Measurements from ENCODE around the gene ECE2. TPM values are rescaled to one million over a fixed set of nuclear protein-coding genes. Genes with fewer than 3 reads are reported as not detected.

Gene ECE2
- total and polyA plus RNA-seq, 10 donors: not detected

DNA sequence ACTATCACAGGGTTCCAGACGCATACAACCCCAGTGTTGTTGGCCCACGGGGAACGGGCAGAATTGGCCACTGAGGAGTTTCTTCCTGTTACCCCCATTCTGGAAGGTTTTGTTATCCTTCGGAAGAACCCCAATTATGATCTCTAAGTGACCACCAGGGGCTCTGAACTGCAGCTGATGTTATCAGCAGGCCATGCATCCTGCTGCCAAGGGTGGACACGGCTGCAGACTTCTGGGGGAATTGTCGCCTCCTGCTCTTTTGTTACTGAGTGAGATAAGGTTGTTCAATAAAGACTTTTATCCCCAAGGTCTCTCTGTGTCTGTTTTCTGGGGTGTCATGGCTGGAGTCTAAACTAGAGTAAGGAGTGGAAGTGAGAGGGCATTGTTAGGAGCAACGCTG, 32.9 kb downstream of the ECE2 start:
- intact Hi-C loops (cut with DNase I; ENCODE audit: low total_unique reads): no loop called here

DNA sequence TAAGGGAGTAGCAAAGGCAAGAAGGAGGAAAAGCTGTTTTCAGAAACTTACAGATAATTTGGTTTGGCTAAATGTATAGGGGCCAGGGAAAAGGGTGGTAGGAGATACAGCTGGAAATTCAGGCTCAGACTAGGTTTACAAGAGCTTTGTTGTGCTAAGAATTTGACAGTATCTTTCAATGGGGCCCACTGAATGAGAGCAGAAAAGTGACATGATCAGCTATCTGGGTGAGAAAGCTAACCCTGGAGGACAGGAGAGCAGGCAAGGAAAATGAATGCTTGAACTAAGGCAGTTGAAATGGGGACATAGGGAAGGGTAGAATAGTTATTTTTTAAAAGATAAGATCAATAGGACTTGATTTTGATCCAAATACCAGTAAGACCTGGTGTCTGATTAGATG, 35.8 kb downstream of the ECE2 start:
- no peaks in the 10 kb centered on the region for H3K27me3 ChIP-seq (replicated peaks in 1 of 7)
- no peak overlapping the region for H3K27ac ChIP-seq
- H3K36me3 ChIP-seq: peaks cover 6 to 47% (median 28%) of the 10 kb centered on the region in 6 donors
- no peaks in the 10 kb centered on the region for H3K9me3 ChIP-seq
- peaks cover 8 to 25% (median 22%) of the 10 kb centered on the region in 6 donors for H3K4me1 ChIP-seq
- no peak overlapping the region for H3K4me3 ChIP-seq
- TF ChIP-seq POLR2AphosphoS5 (IDR thresholded peaks at IDR 0.05): no peak
- TF ChIP-seq, protein P1, sequence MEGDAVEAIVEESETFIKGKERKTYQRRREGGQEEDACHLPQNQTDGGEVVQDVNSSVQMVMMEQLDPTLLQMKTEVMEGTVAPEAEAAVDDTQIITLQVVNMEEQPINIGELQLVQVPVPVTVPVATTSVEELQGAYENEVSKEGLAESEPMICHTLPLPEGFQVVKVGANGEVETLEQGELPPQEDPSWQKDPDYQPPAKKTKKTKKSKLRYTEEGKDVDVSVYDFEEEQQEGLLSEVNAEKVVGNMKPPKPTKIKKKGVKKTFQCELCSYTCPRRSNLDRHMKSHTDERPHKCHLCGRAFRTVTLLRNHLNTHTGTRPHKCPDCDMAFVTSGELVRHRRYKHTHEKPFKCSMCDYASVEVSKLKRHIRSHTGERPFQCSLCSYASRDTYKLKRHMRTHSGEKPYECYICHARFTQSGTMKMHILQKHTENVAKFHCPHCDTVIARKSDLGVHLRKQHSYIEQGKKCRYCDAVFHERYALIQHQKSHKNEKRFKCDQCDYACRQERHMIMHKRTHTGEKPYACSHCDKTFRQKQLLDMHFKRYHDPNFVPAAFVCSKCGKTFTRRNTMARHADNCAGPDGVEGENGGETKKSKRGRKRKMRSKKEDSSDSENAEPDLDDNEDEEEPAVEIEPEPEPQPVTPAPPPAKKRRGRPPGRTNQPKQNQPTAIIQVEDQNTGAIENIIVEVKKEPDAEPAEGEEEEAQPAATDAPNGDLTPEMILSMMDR (IDR thresholded peaks at IDR 0.05 in 8 of 11, conservative IDR thresholded peaks at IDR 0.05 in 3 of 11): no peak
- TF ChIP-seq POLR2A (IDR thresholded peaks at IDR 0.05): no peak
- no peak for DNase-seq
- intact Hi-C loops (cut with DNase I; ENCODE audit: low total_unique reads): loop anchor here (10.0 kb wide), 1 partner anchor 127 kb away; the partner anchor contains the start of gene ABCF3

More for the DNA sequence above, 32.9 kb downstream of the ECE2 start:
- no peak for TF ChIP-seq POLR2A (IDR thresholded peaks at IDR 0.05)
- no peak for DNase-seq
- Histone ChIP-seq H3K36me3 (peaks cover 14 to 67% (median 57%) of the 10 kb centered on the region in 6 donors), H3K4me3 (no peak overlapping the region), H3K9me3 (no peaks in the 10 kb centered on the region), H3K27me3 (replicated peaks in 1 of 7) (no peaks in the 10 kb centered on the region), H3K27ac (no peak overlapping the region), H3K4me1 (peaks cover 0 to 3% (median 2%) of the 10 kb centered on the region in 6 donors)
- WGBS, 5 donors: 72 to 78% (median 74%) methylated on average over 7 of the region's 7 CpGs

DNA sequence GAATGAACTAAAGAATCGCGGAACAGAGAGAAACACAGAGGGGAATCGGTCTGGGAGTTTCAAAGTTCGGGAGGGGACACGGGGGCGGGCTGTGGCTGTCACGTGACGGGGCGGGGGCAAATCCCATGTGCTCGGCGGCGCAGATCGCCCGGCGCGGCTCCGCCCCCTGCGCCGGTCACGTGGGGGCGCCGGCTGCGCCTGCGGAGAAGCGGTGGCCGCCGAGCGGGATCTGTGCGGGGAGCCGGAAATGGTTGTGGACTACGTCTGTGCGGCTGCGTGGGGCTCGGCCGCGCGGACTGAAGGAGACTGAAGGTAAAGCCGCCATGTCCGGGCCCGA, 38.5 kb downstream of the ECE2 start, which contains the start of gene EIF4G1:
Gene EIF4G1 (plus strand): TSS at position 244 of the 337 bp plus-strand sequence. CDS start 1,191 bp downstream, outside the sequence.
- DNase-seq: peak; percentile 98
- TF ChIP-seq, protein P1 (IDR thresholded peaks at IDR 0.05 in 8 of 11, conservative IDR thresholded peaks at IDR 0.05 in 3 of 11): peak in 1 of 11 experiments; percentile 15
- TF ChIP-seq POLR2AphosphoS5 (IDR thresholded peaks at IDR 0.05) (peak; percentile 84 to 92 (median 92)), POLR2A (IDR thresholded peaks at IDR 0.05) (peak in 1 of 3 donors; percentile 52)
- Histone ChIP-seq H3K9me3 (no peaks in the 10 kb centered on the region), H3K27me3 (replicated peaks in 1 of 7) (no peaks in the 10 kb centered on the region), H3K4me3 (peak within 1 kb of the TSS; percentile 62 to 91 (median 72)), H3K36me3 (peaks cover 0 to 47% (median 24%) of the 10 kb centered on the region in 6 donors), H3K27ac (peak within 1 kb of the TSS; percentile 79 to 99 (median 95)), H3K4me1 (peaks cover 20 to 52% (median 48%) of the 10 kb centered on the region in 6 donors)
- intact Hi-C loops (cut with DNase I; ENCODE audit: low total_unique reads): loop anchor here (10.0 kb wide), 1 partner anchor 130 kb away; the partner anchor contains the start of gene ABCF3
- 0 to 1% (median 1%) methylated on average over 29 to 40 of the region's 40 CpGs for WGBS, 5 donors

DNA sequence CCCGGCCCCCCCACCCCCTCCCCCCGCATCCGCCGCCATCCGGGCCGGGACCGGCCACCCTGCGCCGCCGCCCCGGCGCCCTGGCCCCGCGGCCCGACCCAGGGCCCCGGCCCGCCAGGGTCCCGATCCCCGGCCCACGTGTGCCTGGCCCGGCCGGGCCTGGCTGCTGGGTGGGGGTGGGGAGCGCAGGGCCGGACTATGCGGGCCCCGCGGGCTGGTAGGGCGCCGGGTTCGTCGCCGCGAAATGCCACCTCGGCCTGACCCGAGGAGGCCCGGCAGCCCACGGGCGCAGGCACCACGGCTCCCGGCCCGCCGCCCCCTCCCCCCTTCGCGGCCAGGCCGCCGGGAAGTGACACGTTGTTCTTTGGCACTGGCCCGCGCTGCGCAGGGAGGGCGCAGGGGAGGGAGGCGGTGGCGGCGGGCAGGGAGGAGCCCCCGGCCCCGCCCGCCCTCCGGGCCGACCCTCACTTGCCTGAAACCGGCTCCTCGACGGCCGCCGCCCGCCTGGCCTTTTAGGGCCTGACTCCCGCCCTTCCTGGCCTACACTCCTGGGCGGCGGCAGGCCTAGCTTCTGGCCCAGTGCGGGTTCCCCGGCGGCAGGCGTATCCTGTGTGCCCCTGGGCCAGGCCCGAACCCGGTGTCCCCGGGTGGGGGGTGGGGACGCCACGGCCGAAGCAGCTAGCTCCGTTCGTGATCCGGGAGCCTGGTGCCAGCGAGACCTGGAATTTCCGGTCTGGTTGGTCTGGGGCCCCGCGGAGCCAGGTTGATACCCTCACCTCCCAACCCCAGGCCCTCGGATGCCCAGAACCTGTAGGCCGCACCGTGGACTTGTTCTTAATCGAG, 39.1 kb downstream of the ECE2 start:
- DNase-seq: peak; percentile 94
- TF ChIP-seq POLR2A (IDR thresholded peaks at IDR 0.05): peak in 2 of 3 donors; percentile 15 to 22
- TF ChIP-seq, protein P1 (IDR thresholded peaks at IDR 0.05 in 8 of 11, conservative IDR thresholded peaks at IDR 0.05 in 3 of 11): no peak
- peak; percentile 61 to 90 (median 82) for TF ChIP-seq POLR2AphosphoS5 (IDR thresholded peaks at IDR 0.05)
- H3K4me1 ChIP-seq: peaks cover 20 to 58% (median 52%) of the 10 kb centered on the region in 6 donors
- peak overlapping the region; percentile 62 to 91 (median 72) for H3K4me3 ChIP-seq
- no peaks in the 10 kb centered on the region for H3K9me3 ChIP-seq
- H3K27ac ChIP-seq: peak overlapping the region; percentile 79 to 99 (median 95)
- peaks cover 0 to 47% (median 23%) of the 10 kb centered on the region in 6 donors for H3K36me3 ChIP-seq
- no peaks in the 10 kb centered on the region for H3K27me3 ChIP-seq (replicated peaks in 1 of 7)
- 0 to 2% (median 1%) methylated on average over 29 to 89 of the region's 89 CpGs for WGBS, 5 donors
- intact Hi-C loops (cut with DNase I; ENCODE audit: low total_unique reads): loop anchor here (10.0 kb wide), 1 partner anchor 130 kb away; the partner anchor contains the start of gene ABCF3
